ENCODE results near the gene COL18A1.
"Not testable (repeated sequence)": the region's sequence is repeated elsewhere in the genome, so short reads cannot be mapped to it uniquely, and the experiment has no call there.

The COL18A1 gene

GRCh38 chr21:45502600-45502999 lies 97.6 kb downstream of the COL18A1 start:
- DNase-seq = no peak
- Mint-ChIP-seq H3K36me3 (no peaks in the 10 kb centered on the region), H3K4me3 (no peak overlapping the region), H3K27ac (no peak overlapping the region), H3K4me1 (no peaks in the 10 kb centered on the region), H3K9me3 (peaks cover 10% of the 10 kb centered on the region), H3K27me3 (no peaks in the 10 kb centered on the region)
- CTCF ChIA-PET = no interaction called here

DNA sequence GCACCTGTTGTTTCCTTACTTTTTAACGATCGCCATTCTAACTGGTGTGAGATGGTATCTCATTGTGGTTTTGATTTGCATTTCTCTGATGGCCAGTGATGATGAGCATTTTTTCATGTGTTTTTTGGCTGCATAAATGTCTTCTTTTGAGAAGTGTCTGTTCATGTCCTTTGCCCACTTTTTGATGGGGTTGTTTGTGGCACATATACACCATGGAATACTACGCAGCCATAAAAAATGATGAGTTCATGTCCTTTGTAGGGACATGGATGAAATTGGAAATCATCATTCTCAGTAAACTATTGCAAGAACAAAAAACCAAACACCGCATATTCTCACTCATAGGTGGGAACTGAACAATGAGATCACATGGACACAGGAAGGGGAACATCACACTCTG lies 98.3 kb downstream of the COL18A1 start:
- H3K4me1 Mint-ChIP-seq, H3K27me3 Mint-ChIP-seq, CTCF ChIA-PET, H3K4me3 Mint-ChIP-seq, H3K27ac Mint-ChIP-seq, H3K36me3 Mint-ChIP-seq, DNase-seq: not testable (repeated sequence)
- peaks cover 10% of the 10 kb centered on the region for H3K9me3 Mint-ChIP-seq

- Mint-ChIP-seq H3K4me1 (no peaks in the 10 kb centered on the region), H3K9me3 (peaks cover 7% of the 10 kb centered on the region), H3K27me3 (no peaks in the 10 kb centered on the region), H3K4me3 (no peak overlapping the region), H3K27ac (no peak overlapping the region), H3K36me3 (no peaks in the 10 kb centered on the region)
- CTCF ChIA-PET = no interaction called here
- DNase-seq = no peak
Observed at GRCh38 chr21:45504021-45504515, 99.1 kb downstream of the COL18A1 start.

DNA sequence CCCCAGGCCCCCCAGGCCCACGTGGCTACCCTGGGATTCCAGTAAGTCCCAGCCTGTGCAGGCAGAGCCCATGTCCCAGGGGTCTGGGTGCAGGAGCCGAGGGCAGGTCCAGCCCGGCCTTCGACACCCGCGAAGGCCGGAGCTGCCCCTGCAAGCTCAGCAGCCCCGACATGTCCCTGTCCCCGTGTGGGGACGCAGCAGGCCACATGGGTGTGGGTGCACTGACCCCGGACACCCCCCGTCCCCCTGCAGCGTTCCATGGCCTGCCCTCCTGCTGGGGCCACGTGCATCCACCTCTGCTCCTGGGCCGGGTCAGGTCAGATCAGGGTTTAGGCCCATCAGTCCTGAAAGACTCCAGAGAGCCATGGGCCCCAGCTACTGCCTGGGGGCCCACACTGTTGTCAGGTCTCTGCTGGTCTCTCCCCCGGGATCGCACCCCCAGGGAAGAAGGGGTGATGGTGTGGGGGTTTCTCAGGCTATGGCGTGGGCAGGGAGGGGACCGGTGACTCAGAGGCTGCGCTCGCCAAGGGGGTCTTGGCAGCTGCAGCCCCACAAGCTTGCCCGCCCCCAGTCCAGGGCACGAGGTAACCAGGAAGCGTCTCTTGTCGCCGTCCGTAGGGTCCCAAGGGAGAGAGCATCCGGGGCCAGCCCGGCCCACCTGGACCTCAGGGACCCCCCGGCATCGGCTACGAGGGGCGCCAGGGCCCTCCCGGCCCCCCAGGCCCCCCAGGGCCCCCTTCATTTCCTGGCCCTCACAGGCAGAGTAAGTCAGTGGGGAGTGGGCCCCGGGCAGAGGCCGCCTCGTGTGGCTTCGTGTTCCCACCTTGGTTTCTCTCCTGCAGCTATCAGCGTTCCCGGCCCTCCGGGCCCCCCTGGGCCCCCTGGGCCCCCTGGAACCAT lies 99.8 kb downstream of the COL18A1 start:
- H3K4me3 Mint-ChIP-seq = no peak overlapping the region
- H3K9me3 Mint-ChIP-seq = peaks cover 4% of the 10 kb centered on the region
- H3K36me3 Mint-ChIP-seq = no peaks in the 10 kb centered on the region
- no peaks in the 10 kb centered on the region for H3K4me1 Mint-ChIP-seq
- DNase-seq = no peak
- no peaks in the 10 kb centered on the region for H3K27me3 Mint-ChIP-seq
- CTCF ChIA-PET = no interaction called here
- H3K27ac Mint-ChIP-seq = no peak overlapping the region

DNA sequence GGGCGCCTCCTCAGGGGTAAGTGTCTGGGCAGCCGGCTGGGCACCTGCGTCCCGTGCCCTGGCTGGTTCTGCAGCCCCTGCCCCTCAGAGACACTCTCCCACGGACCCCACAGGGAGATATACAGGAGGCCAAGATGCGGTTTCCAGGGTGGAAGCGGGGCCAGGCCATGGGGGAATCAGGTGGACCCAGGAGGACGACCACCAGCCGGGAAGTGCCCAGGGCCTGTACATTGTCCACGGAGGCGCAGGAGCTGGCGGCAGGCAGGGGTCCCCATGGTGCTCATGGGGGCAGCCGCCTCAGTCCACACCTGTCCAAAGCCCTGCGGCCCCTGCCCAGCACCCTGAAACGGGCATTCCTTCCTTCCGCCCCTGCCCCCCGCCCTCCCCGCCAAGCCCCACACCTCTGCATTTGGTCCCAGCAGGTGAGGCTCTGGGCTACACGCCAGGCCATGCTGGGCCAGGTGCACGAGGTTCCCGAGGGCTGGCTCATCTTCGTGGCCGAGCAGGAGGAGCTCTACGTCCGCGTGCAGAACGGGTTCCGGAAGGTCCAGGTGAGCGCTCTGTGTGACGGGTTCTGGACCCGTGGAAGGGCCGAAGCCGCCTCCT lies 100.6 kb downstream of the COL18A1 start:
- Mint-ChIP-seq H3K9me3 (no peaks in the 10 kb centered on the region), H3K36me3 (no peaks in the 10 kb centered on the region), H3K27ac (no peak overlapping the region), H3K4me3 (no peak overlapping the region), H3K4me1 (no peaks in the 10 kb centered on the region), H3K27me3 (no peaks in the 10 kb centered on the region)
- CTCF ChIA-PET = no interaction called here
- DNase-seq = no peak

DNA sequence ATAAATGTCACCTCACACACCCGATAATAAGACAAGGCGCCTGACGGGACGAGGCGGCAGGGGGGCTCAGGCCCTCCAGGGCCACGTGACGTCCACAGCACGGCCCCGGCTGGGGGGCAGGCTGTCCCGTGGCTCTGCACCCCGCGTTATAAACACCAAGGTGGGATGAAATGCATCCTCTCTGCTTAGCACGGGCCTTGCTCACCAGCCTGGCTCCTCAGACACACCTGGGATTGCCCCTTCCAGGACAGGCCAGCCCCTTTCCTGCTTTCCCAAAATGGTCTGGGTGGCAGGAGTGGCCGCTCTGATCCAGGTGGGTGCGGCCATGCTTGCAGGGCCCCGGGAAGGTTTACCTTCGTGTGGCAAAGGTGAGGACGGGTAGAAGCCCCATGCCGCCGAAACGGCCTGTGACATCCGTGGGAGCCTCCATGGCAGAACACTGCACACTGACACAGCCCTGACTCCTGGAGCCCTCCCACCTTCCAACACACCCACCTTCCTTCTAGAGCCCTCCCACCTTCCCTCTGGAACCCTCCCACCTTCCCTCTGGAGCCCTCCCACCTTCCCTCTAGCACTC lies 101.4 kb downstream of the COL18A1 start:
- no peak for DNase-seq
- H3K27ac Mint-ChIP-seq = no peak overlapping the region
- no peak overlapping the region for H3K4me3 Mint-ChIP-seq
- CTCF ChIA-PET = no interaction called here
- no peaks in the 10 kb centered on the region for H3K4me1 Mint-ChIP-seq
- H3K36me3 Mint-ChIP-seq = no peaks in the 10 kb centered on the region
- no peaks in the 10 kb centered on the region for H3K27me3 Mint-ChIP-seq
- no peaks in the 10 kb centered on the region for H3K9me3 Mint-ChIP-seq

DNA sequence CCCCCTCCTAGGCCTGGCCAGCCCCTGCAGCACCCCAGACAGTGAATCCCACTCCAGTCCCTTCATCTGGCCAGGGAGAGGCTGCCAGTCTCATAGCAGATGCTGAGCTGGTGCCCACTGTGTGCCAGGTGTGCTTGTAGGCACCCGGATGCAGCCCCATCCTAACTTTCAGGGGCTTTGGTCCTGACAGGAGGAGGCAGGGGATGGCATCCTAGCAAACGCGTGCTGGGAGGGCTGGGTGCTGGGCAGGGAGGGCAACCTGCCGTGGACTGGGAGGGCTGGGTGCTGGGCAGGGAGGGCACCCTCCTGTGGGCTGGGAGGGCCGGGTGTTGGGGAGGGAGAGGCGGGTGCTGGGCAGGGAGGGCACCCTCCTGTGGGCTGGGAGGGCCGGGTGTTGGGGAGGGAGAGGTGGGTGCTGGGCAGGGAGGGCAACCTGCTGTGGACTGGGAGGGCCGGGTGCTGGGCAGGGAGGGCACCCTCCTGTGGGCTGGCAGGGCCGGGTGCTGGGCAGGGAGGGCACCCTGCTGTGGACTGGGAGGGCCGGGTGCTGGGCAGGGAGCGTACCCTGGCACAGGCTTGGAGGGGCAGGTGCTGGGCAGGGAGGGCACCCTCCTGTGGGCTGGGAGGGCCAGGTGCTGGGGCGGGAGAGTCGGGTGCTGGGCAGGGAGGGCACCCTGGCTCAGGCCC lies 102.0 kb downstream of the COL18A1 start:
- Mint-ChIP-seq H3K4me1 (no peaks in the 10 kb centered on the region), H3K27ac (no peak overlapping the region), H3K27me3 (no peaks in the 10 kb centered on the region), H3K36me3 (no peaks in the 10 kb centered on the region), H3K9me3 (no peaks in the 10 kb centered on the region), H3K4me3 (no peak overlapping the region)
- CTCF ChIA-PET = no interaction called here
- DNase-seq = no peak

GRCh38 chr21:45507523-45507875 lies 102.5 kb downstream of the COL18A1 start:
- Mint-ChIP-seq H3K27me3 (no peaks in the 10 kb centered on the region), H3K27ac (no peak overlapping the region), H3K4me3 (no peak overlapping the region), H3K9me3 (no peaks in the 10 kb centered on the region), H3K36me3 (no peaks in the 10 kb centered on the region), H3K4me1 (no peaks in the 10 kb centered on the region)
- CTCF ChIA-PET = no interaction called here
- DNase-seq = no peak

GRCh38 chr21:45507888-45508508 lies 103.0 kb downstream of the COL18A1 start:
- CTCF ChIA-PET = no interaction called here
- H3K27ac Mint-ChIP-seq = no peak overlapping the region
- H3K4me3 Mint-ChIP-seq = no peak overlapping the region
- no peaks in the 10 kb centered on the region for H3K27me3 Mint-ChIP-seq
- H3K9me3 Mint-ChIP-seq = no peaks in the 10 kb centered on the region
- peaks cover under 1% of the 10 kb centered on the region for H3K36me3 Mint-ChIP-seq
- no peak for DNase-seq
- H3K4me1 Mint-ChIP-seq = no peaks in the 10 kb centered on the region

DNA sequence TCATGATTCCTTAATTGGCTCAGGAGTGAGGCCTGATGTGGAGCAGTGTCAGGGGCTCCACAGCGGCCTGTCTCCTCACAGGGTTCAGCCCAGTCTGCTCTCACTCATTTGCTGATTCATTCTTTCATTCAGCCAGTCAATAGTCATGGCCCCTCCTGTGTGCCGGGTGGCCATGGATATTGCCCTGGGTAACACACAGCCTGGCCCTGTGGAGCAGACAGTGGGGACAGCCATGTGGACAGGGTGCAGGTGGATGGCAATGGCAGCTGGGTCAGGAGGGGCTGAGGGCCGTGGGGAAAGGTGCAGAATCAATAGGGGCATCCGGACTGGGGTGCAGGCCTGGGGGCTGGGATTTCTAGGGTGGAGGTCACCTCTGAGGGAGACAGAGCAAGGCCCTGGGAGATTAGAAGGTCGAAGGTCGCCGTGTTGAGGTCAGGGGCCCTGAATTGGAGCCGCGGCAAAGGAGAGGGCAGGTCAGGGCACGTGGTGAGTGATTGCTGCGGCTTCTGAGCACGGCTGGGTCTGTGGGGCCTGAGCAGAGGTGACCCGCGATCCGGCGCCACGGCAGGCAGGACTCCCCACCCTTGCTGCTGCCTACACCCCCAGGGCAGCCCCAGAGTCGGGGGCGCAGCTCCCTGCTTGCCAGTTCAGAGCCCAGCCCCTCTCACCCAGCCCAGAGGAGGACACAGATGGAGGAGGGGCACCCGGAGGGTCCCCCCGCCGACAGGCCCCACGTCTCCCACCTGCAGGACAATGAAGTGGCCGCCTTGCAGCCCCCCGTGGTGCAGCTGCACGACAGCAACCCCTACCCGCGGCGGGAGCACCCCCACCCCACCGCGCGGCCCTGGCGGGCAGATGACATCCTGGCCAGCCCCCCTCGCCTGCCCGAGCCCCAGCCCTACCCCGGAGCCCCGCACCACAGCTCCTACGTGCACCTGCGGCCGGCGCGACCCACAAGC lies 103.9 kb downstream of the COL18A1 start:
- no peak for DNase-seq
- CTCF ChIA-PET = no interaction called here
- Mint-ChIP-seq H3K36me3 (peaks cover 4% of the 10 kb centered on the region), H3K27me3 (no peaks in the 10 kb centered on the region), H3K27ac (no peak overlapping the region), H3K4me3 (no peak overlapping the region), H3K9me3 (no peaks in the 10 kb centered on the region), H3K4me1 (peaks cover 3% of the 10 kb centered on the region)

- DNase-seq = no peak
- no peak overlapping the region for H3K27ac Mint-ChIP-seq
- H3K9me3 Mint-ChIP-seq = no peaks in the 10 kb centered on the region
- CTCF ChIA-PET = no interaction called here
- no peak overlapping the region for H3K4me3 Mint-ChIP-seq
- H3K27me3 Mint-ChIP-seq = no peaks in the 10 kb centered on the region
- H3K4me1 Mint-ChIP-seq = peaks cover 6% of the 10 kb centered on the region
- peaks cover 7% of the 10 kb centered on the region for H3K36me3 Mint-ChIP-seq
Observed at GRCh38 chr21:45509566-45510465, 104.9 kb downstream of the COL18A1 start.

- Mint-ChIP-seq H3K27ac (no peak overlapping the region), H3K4me1 (peaks cover 6% of the 10 kb centered on the region), H3K9me3 (no peaks in the 10 kb centered on the region), H3K36me3 (peaks cover 10% of the 10 kb centered on the region), H3K4me3 (no peak overlapping the region), H3K27me3 (no peaks in the 10 kb centered on the region)
- CTCF ChIA-PET = no interaction called here
- no peak for DNase-seq
Observed at GRCh38 chr21:45510466-45510955, 105.5 kb downstream of the COL18A1 start.
